Testis (tissue), 3 donors: Measurements from ENCODE around the gene MEIG1. TPM values are rescaled to one million over a fixed set of nuclear protein-coding genes. Genes with fewer than 3 reads are reported as not detected.

ENCODE experiments used
- DNase-seq: peaks from one replicate; pipeline ENCODE4 v3.0.0-alpha.2; 2019
- H3K27ac ChIP-seq, 2 donors: fragments of 200-600 bp; sonication (generic); one replicate each; pipeline ENCODE4 v1.5.1; 2019
- H3K27me3 ChIP-seq: fragments of 200-600 bp; sonication (generic); one replicate; pipeline ENCODE4 v1.5.1; 2019
- H3K36me3 ChIP-seq: fragments of 200-600 bp; sonication (generic); one replicate; pipeline ENCODE4 v1.5.1; 2017; ENCODE audit warnings: low read depth; ENCODE audit errors: missing control alignments
- H3K4me1 ChIP-seq: fragments of 200-600 bp; sonication (generic); one replicate; pipeline ENCODE4 v1.5.1; 2019
- H3K4me3 ChIP-seq, 2 donors: fragments of 200-600 bp; sonication (generic); one replicate each; pipeline ENCODE4 v1.5.1; 2017 to 2019
- H3K9me3 ChIP-seq: fragments of 200-600 bp; sonication (generic); one replicate; pipeline ENCODE4 v1.5.1; 2017
- POLR2A ChIP-seq: fragments of 450-650 bp; IDR thresholded peaks from one replicate; pipeline ENCODE4 v1.6.1; 2017; ENCODE audit warnings: antibody characterized with exemption, mild to moderate bottlenecking, moderate library complexity
- WGBS, 2 donors: methylation state at CpG; one replicate each; pipeline ENCODE4 v1.1.5; 2018; 5-methylcytosine and 5-hydroxymethylcytosine counted together
- intact Hi-C: fragments of 100-400 bp; cut with DNase I; formaldehyde crosslinking; loops from one replicate; pipeline ENCODE4 v1.15.1; 2023; ENCODE audit warnings: low total_unique reads
- polyA plus RNA-seq: library from polyadenylated mRNA; stranded (reverse); fragments of 350-450 nt; fragmentation: Illumina TruSeq; extraction: RNeasy Lipid Tissue Mini Kit (QIAGEN cat#74804); gene quantifications from one replicate; pipeline ENCODE4 v1.2.3, GENCODE V29; 2014; ENCODE audit warnings: low read depth, low replicate concordance; ENCODE audit not compliant: insufficient read depth
- total RNA-seq, 2 donors: library from RNA; depleted of rRNA; stranded (reverse); fragments of >200 nt; gene quantifications; one replicate each; pipeline ENCODE4 v1.2.3, GENCODE V29; 2016
- TF ChIP-seq, protein P1 (sequence below), 3 experiments: fragments of 450-650 bp in 2 of 3; fragments of 200-600 bp in 1 of 3; sonication (generic) in 1 of 3; IDR thresholded peaks; one replicate each; pipeline ENCODE4 v1.5.1; 2016 to 2019; ENCODE audit warnings: antibody characterized with exemption in 3 of 3, mild to moderate bottlenecking in 2 of 3, moderate library complexity in 1 of 3

The MEIG1 gene
- total and polyA plus RNA-seq, 3 donors from 2014 or later = 3.6 to 33.1 (median 7.8) TPM

- intact Hi-C loops = no loop called here
- Histone ChIP-seq H3K4me1 (no peaks in the 10 kb centered on the region), H3K27ac (no peak overlapping the region), H3K27me3 (no peaks in the 10 kb centered on the region), H3K9me3 (no peaks in the 10 kb centered on the region), H3K36me3 (no peaks in the 10 kb centered on the region), H3K4me3 (no peak overlapping the region)
- no peak for TF ChIP-seq POLR2A
- TF ChIP-seq, protein P1, sequence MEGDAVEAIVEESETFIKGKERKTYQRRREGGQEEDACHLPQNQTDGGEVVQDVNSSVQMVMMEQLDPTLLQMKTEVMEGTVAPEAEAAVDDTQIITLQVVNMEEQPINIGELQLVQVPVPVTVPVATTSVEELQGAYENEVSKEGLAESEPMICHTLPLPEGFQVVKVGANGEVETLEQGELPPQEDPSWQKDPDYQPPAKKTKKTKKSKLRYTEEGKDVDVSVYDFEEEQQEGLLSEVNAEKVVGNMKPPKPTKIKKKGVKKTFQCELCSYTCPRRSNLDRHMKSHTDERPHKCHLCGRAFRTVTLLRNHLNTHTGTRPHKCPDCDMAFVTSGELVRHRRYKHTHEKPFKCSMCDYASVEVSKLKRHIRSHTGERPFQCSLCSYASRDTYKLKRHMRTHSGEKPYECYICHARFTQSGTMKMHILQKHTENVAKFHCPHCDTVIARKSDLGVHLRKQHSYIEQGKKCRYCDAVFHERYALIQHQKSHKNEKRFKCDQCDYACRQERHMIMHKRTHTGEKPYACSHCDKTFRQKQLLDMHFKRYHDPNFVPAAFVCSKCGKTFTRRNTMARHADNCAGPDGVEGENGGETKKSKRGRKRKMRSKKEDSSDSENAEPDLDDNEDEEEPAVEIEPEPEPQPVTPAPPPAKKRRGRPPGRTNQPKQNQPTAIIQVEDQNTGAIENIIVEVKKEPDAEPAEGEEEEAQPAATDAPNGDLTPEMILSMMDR (IDR thresholded peaks at IDR 0.05) = no peak
- DNase-seq = no peak
- WGBS, 2 donors = 90 to 91% methylated on average over 3 of the region's 3 CpGs
Observed at GRCh38 chr10:14917827-14918226, 41.4 kb upstream of the MEIG1 start.

GRCh38 chr10:14918964-14919363, 40.2 kb upstream of the MEIG1 start:
- no peak for DNase-seq
- Histone ChIP-seq H3K4me1 (no peaks in the 10 kb centered on the region), H3K27me3 (no peaks in the 10 kb centered on the region), H3K9me3 (no peaks in the 10 kb centered on the region), H3K27ac (no peak overlapping the region), H3K36me3 (no peaks in the 10 kb centered on the region), H3K4me3 (no peak overlapping the region)
- TF ChIP-seq, protein P1 (IDR thresholded peaks at IDR 0.05) = no peak
- TF ChIP-seq POLR2A = no peak
- intact Hi-C loops = no loop called here
- 79 to 85% methylated on average over 3 of the region's 3 CpGs for WGBS, 2 donors

DNA sequence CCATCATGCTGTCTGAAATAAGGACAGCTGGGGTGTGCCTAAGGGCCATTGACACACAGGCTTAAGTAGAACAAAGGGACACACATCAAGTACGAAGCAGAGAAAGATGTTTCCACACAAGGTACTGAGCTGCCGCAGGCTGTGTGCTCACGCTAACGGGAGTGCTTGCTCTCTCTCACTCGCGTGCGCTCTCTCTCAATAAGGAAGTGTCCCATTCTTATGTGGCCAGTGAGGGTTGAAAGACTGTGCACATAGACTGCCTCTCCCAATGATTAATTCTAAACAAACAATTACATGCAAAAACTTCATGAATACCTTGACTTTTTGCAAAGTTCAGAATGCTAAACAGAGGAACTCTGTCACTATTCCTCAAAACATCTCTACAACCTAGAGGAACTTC, 35.2 kb upstream of the MEIG1 start:
- H3K27ac ChIP-seq = no peak overlapping the region
- no peaks in the 10 kb centered on the region for H3K4me1 ChIP-seq
- no peak for TF ChIP-seq POLR2A
- TF ChIP-seq, protein P1 (IDR thresholded peaks at IDR 0.05) = no peak
- H3K9me3 ChIP-seq = no peaks in the 10 kb centered on the region
- H3K27me3 ChIP-seq = no peaks in the 10 kb centered on the region
- DNase-seq = no peak
- H3K36me3 ChIP-seq = no peaks in the 10 kb centered on the region
- no peak overlapping the region for H3K4me3 ChIP-seq
- intact Hi-C loops = no loop called here
- 94 to 95% methylated on average over 7 of the region's 7 CpGs for WGBS, 2 donors

- H3K9me3 ChIP-seq = no peaks in the 10 kb centered on the region
- no peaks in the 10 kb centered on the region for H3K4me1 ChIP-seq
- DNase-seq = no peak
- no peaks in the 10 kb centered on the region for H3K27me3 ChIP-seq
- H3K4me3 ChIP-seq = no peak overlapping the region
- WGBS, 2 donors = 98 to 100% methylated on average over 2 of the region's 2 CpGs
- H3K27ac ChIP-seq = no peak overlapping the region
- intact Hi-C loops = no loop called here
- H3K36me3 ChIP-seq = no peaks in the 10 kb centered on the region
- TF ChIP-seq, protein P1 (IDR thresholded peaks at IDR 0.05) = no peak
- no peak for TF ChIP-seq POLR2A
Observed at GRCh38 chr10:14925268-14925667, 33.9 kb upstream of the MEIG1 start.

- H3K4me3 ChIP-seq = no peak overlapping the region
- TF ChIP-seq POLR2A = no peak
- TF ChIP-seq, protein P1 (IDR thresholded peaks at IDR 0.05) = no peak
- DNase-seq = no peak
- no peaks in the 10 kb centered on the region for H3K9me3 ChIP-seq
- intact Hi-C loops = no loop called here
- WGBS, 2 donors = 92 to 94% methylated on average over 8 of the region's 8 CpGs
- no peaks in the 10 kb centered on the region for H3K36me3 ChIP-seq
- H3K27me3 ChIP-seq = no peaks in the 10 kb centered on the region
- H3K4me1 ChIP-seq = no peaks in the 10 kb centered on the region
- no peak overlapping the region for H3K27ac ChIP-seq
Observed at GRCh38 chr10:14926061-14926470, 33.1 kb upstream of the MEIG1 start.
